GM20431 (cell line): Measurements from ENCODE around the gene SUOX.
"Not testable (repeated sequence)": the region's sequence is repeated elsewhere in the genome, so short reads cannot be mapped to it uniquely, and the experiment has no call there.

Experiments
- in situ Hi-C: fragments of 300-500 bp; cut with MseI, MboI; formaldehyde crosslinking; loops from one replicate; pipeline ENCODE4 v1.15.0; 2020; ENCODE audit warnings: low sequenced_read_pairs; ENCODE audit not compliant: unreplicated experiment

Gene SUOX

GRCh38 chr12:55982319-55982936 lies 14.6 kb upstream of the SUOX start:
- in situ Hi-C loops = no loop called here

GRCh38 chr12:55983232-55983842 lies 13.7 kb upstream of the SUOX start:
- in situ Hi-C loops = no loop called here

GRCh38 chr12:55984861-55985260 lies 12.2 kb upstream of the SUOX start:
- in situ Hi-C loops = no loop called here

GRCh38 chr12:55985341-55985740 lies 11.7 kb upstream of the SUOX start:
- in situ Hi-C loops = no loop called here

- in situ Hi-C loops = not testable (repeated sequence)
Observed at GRCh38 chr12:55985976-55986375, 11.1 kb upstream of the SUOX start.

GRCh38 chr12:55991110-55991509 lies 6.0 kb upstream of the SUOX start:
- in situ Hi-C loops = no loop called here

- in situ Hi-C loops = no loop called here
Observed at GRCh38 chr12:55993230-55993853, 3.7 kb upstream of the SUOX start.

GRCh38 chr12:55995366-55995765 lies 1.7 kb upstream of the SUOX start:
- in situ Hi-C loops = no loop called here

GRCh38 chr12:55996201-55996714 lies 818 bp upstream of the SUOX start:
- in situ Hi-C loops = no loop called here

GRCh38 chr12:55997535-55997859 lies 421 bp downstream of the SUOX start:
- in situ Hi-C loops = no loop called here

- in situ Hi-C loops = not testable (repeated sequence)
Observed at GRCh38 chr12:55999522-55999921, 2.4 kb downstream of the SUOX start.

GRCh38 chr12:55999999-56000540 lies 3.0 kb downstream of the SUOX start:
- in situ Hi-C loops = not testable (repeated sequence)

- in situ Hi-C loops = no loop called here
Observed at GRCh38 chr12:56001487-56002100, 4.5 kb downstream of the SUOX start.

- in situ Hi-C loops = not testable (repeated sequence)
Observed at GRCh38 chr12:56003376-56003775, 6.3 kb downstream of the SUOX start.

GRCh38 chr12:56004211-56004610 lies 7.1 kb downstream of the SUOX start:
- in situ Hi-C loops = no loop called here

GRCh38 chr12:56007564-56008559 lies 10.8 kb downstream of the SUOX start:
- in situ Hi-C loops = no loop called here

- in situ Hi-C loops = no loop called here
Observed at GRCh38 chr12:56010111-56010570, 13.1 kb downstream of the SUOX start.

GRCh38 chr12:56011509-56012090 lies 14.5 kb downstream of the SUOX start:
- in situ Hi-C loops = no loop called here

- in situ Hi-C loops = no loop called here
Observed at GRCh38 chr12:56013482-56013881, 16.4 kb downstream of the SUOX start.
